GM23338 (cell line): ENCODE results near the gene USP15. TPM values are rescaled to one million over a fixed set of nuclear protein-coding genes. Genes with fewer than 3 reads are reported as not detected.

Experiments
- ATAC-seq: fragments of 200-7000 bp; cut with Tn5 transposase; 3 replicates; pipeline ENCODE4 v1.9.1; 2020
- DNase-seq: peaks from one replicate; pipeline ENCODE4 v3.0.0-alpha.2; 2015; ENCODE audit warnings: low spot score
- H2AFZ ChIP-seq: fragments of 200-600 bp; sonication (generic); 2 replicates; pipeline ENCODE4 v1.8.0; 2016; ENCODE audit warnings: antibody characterized with exemption, mild to moderate bottlenecking, moderate library complexity
- H3F3A ChIP-seq: fragments of 200-600 bp; sonication (generic); replicated peaks from 2 replicates; pipeline ENCODE4 v1.8.0; 2017; ENCODE audit warnings: antibody characterized with exemption, mixed run types, low read depth
- H3K27ac ChIP-seq: fragments of 200-600 bp; sonication (generic); 2 replicates; pipeline ENCODE4 v1.6.1; 2016; ENCODE audit warnings: low read depth
- H3K27me3 ChIP-seq: fragments of 200-600 bp; sonication (generic); 2 replicates; pipeline ENCODE4 v1.8.0; 2016; ENCODE audit warnings: mild to moderate bottlenecking, mixed run types, moderate library complexity; ENCODE audit not compliant: insufficient read depth
- H3K36me3 ChIP-seq: fragments of 200-600 bp; sonication (generic); 2 replicates; pipeline ENCODE4 v1.8.0; 2016; ENCODE audit warnings: mild to moderate bottlenecking; ENCODE audit not compliant: insufficient read depth
- H3K4me1 ChIP-seq: fragments of 200-600 bp; sonication (generic); 2 replicates; pipeline ENCODE4 v1.8.0; 2016; ENCODE audit warnings: mild to moderate bottlenecking, moderate library complexity; ENCODE audit not compliant: insufficient read depth
- H3K4me2 ChIP-seq: fragments of 200-600 bp; sonication (generic); 2 replicates; pipeline ENCODE4 v1.7.1; 2017; ENCODE audit warnings: mixed run types
- H3K4me3 ChIP-seq: fragments of 200-600 bp; sonication (generic); 2 replicates; pipeline ENCODE4 v1.6.1; 2016; ENCODE audit warnings: mixed run types
- H3K79me2 ChIP-seq: fragments of 200-600 bp; sonication (generic); replicated peaks from 2 replicates; pipeline ENCODE4 v1.8.0; 2017; ENCODE audit warnings: mild to moderate bottlenecking; ENCODE audit not compliant: insufficient read depth
- H3K9me2 ChIP-seq: fragments of 200-600 bp; sonication (generic); 2 replicates; pipeline ENCODE4 v1.8.0; 2017; ENCODE audit not compliant: insufficient read depth
- H4K20me1 ChIP-seq: fragments of 200-600 bp; sonication (generic); replicated peaks from 2 replicates; pipeline ENCODE4 v1.8.0; 2017; ENCODE audit warnings: mild to moderate bottlenecking; ENCODE audit not compliant: insufficient read depth
- H3K27ac Mint-ChIP-seq: 2 replicates; pipeline ENCODE4 v1.8.0; 2020; ENCODE audit warnings: inconsistent platforms, mild to moderate bottlenecking, moderate library complexity, mixed read lengths
- H3K27me3 Mint-ChIP-seq: 3 replicates; pipeline ENCODE4 v1.8.0; 2022; ENCODE audit warnings: low read depth, mild to moderate bottlenecking, moderate library complexity, mixed read lengths, inconsistent platforms; ENCODE audit not compliant: insufficient read depth, poor library complexity
- H3K36me3 Mint-ChIP-seq: 3 replicates; pipeline ENCODE4 v1.8.0; 2021; ENCODE audit warnings: low read depth, mild to moderate bottlenecking, inconsistent platforms, moderate library complexity, mixed read lengths
- H3K4me1 Mint-ChIP-seq: 3 replicates; pipeline ENCODE4 v1.8.0; 2020; ENCODE audit warnings: mild to moderate bottlenecking, inconsistent platforms, mixed read lengths
- H3K4me3 Mint-ChIP-seq: 3 replicates; pipeline ENCODE4 v1.8.0; 2021; ENCODE audit warnings: moderate library complexity, mild to moderate bottlenecking, inconsistent platforms, mixed read lengths
- H3K9me3 Mint-ChIP-seq: 3 replicates; pipeline ENCODE4 v1.8.0; 2020; ENCODE audit warnings: moderate library complexity, mild to moderate bottlenecking, inconsistent platforms, mixed read lengths
- CREB1 ChIP-seq: fragments of 250-450 bp; sonication (Bioruptor Pico); IDR thresholded peaks from 2 replicates; pipeline ENCODE4 v1.5.0; 2020; ENCODE audit warnings: low read depth, mild to moderate bottlenecking, moderate library complexity
- CTCF ChIP-seq, 2 experiments: fragments of 200-600 bp in 1 of 2; sonication (generic) in 1 of 2; conservative IDR thresholded peaks; 2 replicates each; pipeline versions ENCODE4 v1.5.1 to v1.6.1; 2016 to 2017; ENCODE audit warnings: antibody characterized with exemption in 2 of 2, low read depth in 2 of 2, mild to moderate bottlenecking in 2 of 2, moderate library complexity in 1 of 2
- ETS1 ChIP-seq: IDR thresholded peaks from 2 replicates; pipeline ENCODE4 v1.6.1; 2016; ENCODE audit warnings: antibody characterized with exemption
- EZH2 ChIP-seq: fragments of 200-600 bp; sonication (generic); IDR thresholded peaks from one replicate; pipeline ENCODE4 v1.8.0; 2017; ENCODE audit warnings: antibody characterized with exemption, mild to moderate bottlenecking, low read depth; ENCODE audit not compliant: unreplicated experiment
- EZH2phosphoT487 ChIP-seq: fragments of 200-600 bp; sonication (generic); IDR thresholded peaks from one replicate; pipeline ENCODE4 v1.8.1; 2018; ENCODE audit warnings: antibody characterized with exemption; ENCODE audit not compliant: unreplicated experiment
- JUNB ChIP-seq: IDR thresholded peaks from one replicate; pipeline ENCODE4 v1.6.1; 2016; ENCODE audit warnings: antibody characterized with exemption; ENCODE audit not compliant: unreplicated experiment
- NANOG ChIP-seq: IDR thresholded peaks from 2 replicates; pipeline ENCODE4 v1.6.1; 2016; ENCODE audit warnings: antibody characterized with exemption, borderline replicate concordance
- POLR2AphosphoS5 ChIP-seq: IDR thresholded peaks from 2 replicates; pipeline ENCODE4 v1.6.1; 2016; ENCODE audit warnings: antibody characterized with exemption, low read depth
- REST ChIP-seq: IDR thresholded peaks from one replicate; pipeline ENCODE4 v1.6.1; 2018; ENCODE audit warnings: antibody characterized with exemption; ENCODE audit not compliant: unreplicated experiment
- STAT1 ChIP-seq: IDR thresholded peaks from one replicate; pipeline ENCODE4 v1.6.1; 2016; ENCODE audit warnings: antibody characterized with exemption; ENCODE audit not compliant: unreplicated experiment
- ZNF114 ChIP-seq: fragments of 250-450 bp; sonication (Bioruptor Pico); IDR thresholded peaks from 2 replicates; pipeline ENCODE4 v1.5.0; 2020; ENCODE audit warnings: mild to moderate bottlenecking, moderate library complexity
- ZNF331 ChIP-seq: fragments of 250-450 bp; sonication (Bioruptor Pico); IDR thresholded peaks from 2 replicates; pipeline ENCODE4 v1.5.0; 2020; ENCODE audit warnings: low read depth, mild to moderate bottlenecking, moderate library complexity
- polyA plus RNA-seq: library from polyadenylated mRNA; unstranded; fragments of >200 nt; fragmentation: Nextera tagmentation; extraction: Ambion mirVana; gene quantifications from 2 replicates; pipeline ENCODE4 v1.2.1, GENCODE V29; 2016
- total RNA-seq: library from RNA; depleted of rRNA; stranded (reverse); fragments of >200 nt; shearing (Covaris generic); gene quantifications from 2 replicates; pipeline ENCODE4 v1.2.3, GENCODE V29; 2014

USP15 gene
- total and polyA plus RNA-seq, 2 experiments from 2014 or later, result 29.5 to 60.3 TPM

GRCh38 chr12:62279058-62279457 is 18.9 kb downstream of the USP15 start:
- Histone ChIP-seq H3K4me3 (no peak overlapping the region), H3K27me3 (no peaks in the 10 kb centered on the region), H3K27ac (no peak overlapping the region), H3K9me2 (no peaks in the 10 kb centered on the region), H3K4me2 (no peak overlapping the region), H4K20me1 (peaks cover 25% of the 10 kb centered on the region; the same call in 1 of the 2 replicates), H3K4me1 (no peaks in the 10 kb centered on the region), H3F3A (no peaks in the 10 kb centered on the region), H2AFZ (no peak overlapping the region), H3K36me3 (no peaks in the 10 kb centered on the region), H3K79me2 (peaks cover 89% of the 10 kb centered on the region)
- no peaks in the 10 kb centered on the region for H3K27me3 Mint-ChIP-seq
- no peak for DNase-seq
- no peak for ATAC-seq
- no peaks in the 10 kb centered on the region; the same call in 2 of the 3 replicates for H3K4me1 Mint-ChIP-seq
- H3K4me3 Mint-ChIP-seq, result no peak overlapping the region
- no peak for TF ChIP-seq NANOG
- no peak for TF ChIP-seq CREB1 (CRISPR knock-in tag)
- TF ChIP-seq POLR2AphosphoS5, result no peak
- no peak for TF ChIP-seq STAT1
- TF ChIP-seq ZNF331 (CRISPR knock-in tag), result no peak
- TF ChIP-seq EZH2, result no peak
- no peak for TF ChIP-seq ETS1
- no peak for TF ChIP-seq CTCF (conservative IDR thresholded peaks at IDR 0.05; ENCODE audit: low read depth in 2 of 2)
- TF ChIP-seq JUNB, result no peak
- no peak for TF ChIP-seq EZH2phosphoT487
- TF ChIP-seq ZNF114 (CRISPR knock-in tag), result no peak
- H3K9me3 Mint-ChIP-seq, result no peaks in the 10 kb centered on the region
- no peak overlapping the region for H3K27ac Mint-ChIP-seq
- H3K36me3 Mint-ChIP-seq, result no peaks in the 10 kb centered on the region

DNA sequence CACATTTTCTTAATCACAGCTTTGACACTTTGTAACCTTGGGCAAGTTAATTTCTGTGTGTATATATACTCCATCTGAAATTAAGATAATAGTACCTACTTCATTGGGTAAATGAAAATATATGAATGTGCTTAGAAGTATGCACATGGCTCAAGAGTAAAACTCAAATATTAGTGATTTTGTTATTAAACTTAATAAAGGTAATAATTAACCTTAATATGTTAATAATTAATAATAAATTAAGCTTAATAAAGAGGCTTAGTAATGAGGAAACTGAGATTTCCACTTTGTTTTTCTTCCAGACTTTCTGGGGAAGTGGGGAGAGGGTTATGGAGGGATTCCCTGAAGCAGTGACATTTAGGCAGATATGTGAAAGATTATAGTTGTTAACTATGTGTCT is 19.8 kb downstream of the USP15 start:
- H2AFZ ChIP-seq, result no peak overlapping the region
- H3K9me2 ChIP-seq, result no peaks in the 10 kb centered on the region
- Mint-ChIP-seq H3K36me3 (no peaks in the 10 kb centered on the region), H3K27ac (no peak overlapping the region), H3K27me3 (no peaks in the 10 kb centered on the region), H3K9me3 (no peaks in the 10 kb centered on the region), H3K4me3 (no peak overlapping the region), H3K4me1 (no peaks in the 10 kb centered on the region; the same call in 2 of the 3 replicates)
- H3K4me2 ChIP-seq, result no peak overlapping the region
- H3K79me2 ChIP-seq, result peaks cover 92% of the 10 kb centered on the region
- peaks cover 25% of the 10 kb centered on the region; the same call in 1 of the 2 replicates for H4K20me1 ChIP-seq
- H3K27ac ChIP-seq, result no peak overlapping the region
- no peaks in the 10 kb centered on the region for H3K27me3 ChIP-seq
- no peaks in the 10 kb centered on the region for H3K4me1 ChIP-seq
- no peaks in the 10 kb centered on the region for H3F3A ChIP-seq
- ATAC-seq (no peak), DNase-seq (no peak)
- no peaks in the 10 kb centered on the region for H3K36me3 ChIP-seq
- no peak overlapping the region for H3K4me3 ChIP-seq
- TF ChIP-seq ZNF331 (CRISPR knock-in tag), result no peak
- TF ChIP-seq STAT1, result no peak
- no peak for TF ChIP-seq REST
- no peak for TF ChIP-seq NANOG
- no peak for TF ChIP-seq EZH2
- no peak for TF ChIP-seq JUNB
- no peak for TF ChIP-seq CREB1 (CRISPR knock-in tag)
- no peak for TF ChIP-seq EZH2phosphoT487
- no peak for TF ChIP-seq ETS1
- no peak for TF ChIP-seq ZNF114 (CRISPR knock-in tag)
- TF ChIP-seq POLR2AphosphoS5, result no peak
